ENCODE results near the gene USH1C. TPM values are rescaled to one million over a fixed set of nuclear protein-coding genes. Genes with fewer than 3 reads are reported as not detected.

The USH1C gene
- total RNA-seq, 1 experiment from 2014 or later, result 1.0 TPM

DNA sequence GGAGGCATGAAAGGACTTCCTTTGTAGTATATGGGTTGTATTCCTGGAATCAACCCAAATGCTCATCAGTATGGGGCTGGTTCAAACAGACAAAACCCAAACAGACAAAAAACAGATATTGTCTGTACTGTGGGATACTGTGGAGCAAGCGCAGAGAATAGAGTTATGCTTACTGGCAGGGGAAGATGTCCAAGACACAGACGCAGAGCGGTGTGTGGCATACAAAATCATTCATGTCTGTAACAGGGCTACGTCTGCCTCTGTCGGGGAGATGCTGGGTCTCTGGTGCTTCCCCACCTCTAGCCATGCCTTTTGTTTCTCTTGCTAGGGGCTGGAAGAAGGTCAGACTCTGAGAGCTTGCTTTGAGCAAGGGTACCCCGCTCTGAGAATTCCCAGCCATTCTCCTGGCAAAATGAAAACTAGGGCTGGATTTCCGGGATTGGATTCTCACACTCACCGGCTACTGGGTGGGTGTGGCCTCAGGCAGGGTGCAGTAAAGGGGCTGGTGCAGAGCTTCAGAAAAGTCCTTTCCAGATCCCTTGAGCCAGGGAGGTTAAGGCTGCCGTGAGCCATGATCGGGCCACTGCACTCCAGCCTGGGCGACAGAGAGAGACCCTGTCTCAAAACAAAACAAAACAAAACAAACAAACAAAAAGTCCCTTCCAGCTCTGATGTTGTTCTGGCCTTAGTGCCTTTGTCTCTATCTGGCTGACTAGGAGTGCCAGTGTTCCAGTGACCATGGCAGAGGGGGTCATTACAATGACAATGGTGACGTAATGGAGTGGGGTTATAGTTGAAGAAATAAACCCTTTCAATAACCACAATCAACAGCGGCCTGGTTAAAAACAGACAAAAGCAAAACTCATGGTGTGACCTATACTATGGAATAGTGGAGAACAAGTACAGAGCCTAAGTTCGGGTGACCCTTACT, 64.7 kb downstream of the USH1C start:
- Histone ChIP-seq H2BK15ac (ENCODE audit: low read depth, low read length) (no peak overlapping the region), H3K4me2 (ENCODE audit: insufficient read depth, insufficient read length, low read length) (no peak overlapping the region), H3K27me3 (ENCODE audit: insufficient read depth, low read length) (peaks cover 28% of the 10 kb centered on the region; the same call in 1 of the 2 replicates), H2AK5ac (ENCODE audit: insufficient read length, low read length) (no peak overlapping the region), H4K20me1 (ENCODE audit: control insufficient read depth, insufficient read depth, insufficient read length) (no peaks in the 10 kb centered on the region), H3K79me2 (ENCODE audit: insufficient read depth, low read length) (no peaks in the 10 kb centered on the region), H2BK12ac (ENCODE audit: insufficient read length, low read depth, low read length) (no peak overlapping the region), H3K23ac (ENCODE audit: insufficient read length, low read depth, low read length) (no peak overlapping the region), H3K4me1 (ENCODE audit: insufficient read depth, low read length) (no peaks in the 10 kb centered on the region; the same call in 1 of the 2 replicates), H2BK5ac (ENCODE audit: insufficient read length, low read length) (no peak overlapping the region), H4K8ac (replicated peaks; ENCODE audit: insufficient read length, low read depth, low read length) (no peak overlapping the region), H3K4ac (ENCODE audit: low read depth, low read length) (no peak overlapping the region), H3K79me1 (ENCODE audit: insufficient read depth, low read depth, low read length, poor library complexity, severe bottlenecking) (no peaks in the 10 kb centered on the region), H3K27ac (ENCODE audit: insufficient read length, low read depth, low read length) (no peak overlapping the region), H4K5ac (ENCODE audit: insufficient read length, low read depth, low read length) (no peak overlapping the region), H4K91ac (ENCODE audit: insufficient read length, low read depth, low read length) (no peak overlapping the region), H3K23me2 (ENCODE audit: insufficient read length, low read depth, low read length, poor library complexity, severe bottlenecking) (peaks cover 11% of the 10 kb centered on the region), H3K9me3 (ENCODE audit: control insufficient read depth, low read depth, low read length) (no peaks in the 10 kb centered on the region), H3K56ac (ENCODE audit: insufficient read length, low read depth, low read length) (no peak overlapping the region), H2BK120ac (ENCODE audit: low read depth, low read length, poor library complexity, severe bottlenecking) (no peak overlapping the region), H3K9ac (ENCODE audit: extremely low read depth, insufficient read length, low read length) (no peak overlapping the region), H3K14ac (ENCODE audit: insufficient read depth, low read length) (no peak overlapping the region), H2BK20ac (ENCODE audit: low read depth, low read length, poor library complexity, severe bottlenecking) (no peak overlapping the region), H3T11ph (ENCODE audit: low read length) (no peak overlapping the region), H3K18ac (ENCODE audit: insufficient read length, low read depth, low read length) (no peak overlapping the region), H2AFZ (ENCODE audit: low read length) (no peak overlapping the region)
- Mint-ChIP-seq H3K27ac (no peak overlapping the region), H3K9me3 (peaks cover 5 to 8% of the 10 kb centered on the region in 2 experiments; a peak in 3 of 5 replicates), H3K4me1 (peaks cover 20 to 32% of the 10 kb centered on the region in 2 experiments), H3K27me3 (ENCODE audit: low read depth) (peaks cover 58% of the 10 kb centered on the region), H3K4me3 (peak overlapping the region in 1 of 2 experiments; percentile 14; a peak in 1 of 5 replicates), H3K36me3 (ENCODE audit: insufficient read depth in 1 of 3, low read depth in 3 of 3) (peaks cover 0 to 7% (median 0%) of the 10 kb centered on the region in 3 experiments; a peak in 1 of 7 replicates)
- peak; percentile 82 for DNase-seq
- TF ChIP-seq, protein P1, sequence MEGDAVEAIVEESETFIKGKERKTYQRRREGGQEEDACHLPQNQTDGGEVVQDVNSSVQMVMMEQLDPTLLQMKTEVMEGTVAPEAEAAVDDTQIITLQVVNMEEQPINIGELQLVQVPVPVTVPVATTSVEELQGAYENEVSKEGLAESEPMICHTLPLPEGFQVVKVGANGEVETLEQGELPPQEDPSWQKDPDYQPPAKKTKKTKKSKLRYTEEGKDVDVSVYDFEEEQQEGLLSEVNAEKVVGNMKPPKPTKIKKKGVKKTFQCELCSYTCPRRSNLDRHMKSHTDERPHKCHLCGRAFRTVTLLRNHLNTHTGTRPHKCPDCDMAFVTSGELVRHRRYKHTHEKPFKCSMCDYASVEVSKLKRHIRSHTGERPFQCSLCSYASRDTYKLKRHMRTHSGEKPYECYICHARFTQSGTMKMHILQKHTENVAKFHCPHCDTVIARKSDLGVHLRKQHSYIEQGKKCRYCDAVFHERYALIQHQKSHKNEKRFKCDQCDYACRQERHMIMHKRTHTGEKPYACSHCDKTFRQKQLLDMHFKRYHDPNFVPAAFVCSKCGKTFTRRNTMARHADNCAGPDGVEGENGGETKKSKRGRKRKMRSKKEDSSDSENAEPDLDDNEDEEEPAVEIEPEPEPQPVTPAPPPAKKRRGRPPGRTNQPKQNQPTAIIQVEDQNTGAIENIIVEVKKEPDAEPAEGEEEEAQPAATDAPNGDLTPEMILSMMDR (conservative IDR thresholded peaks at IDR 0.05), result no peak
- no CpG with 5 or more reads among the region's 14 CpGs for WGBS (ENCODE audit: extremely low coverage, insufficient read length, low lambda C conversion rate)
